ENCODE data around the gene STK11IP. TPM values are rescaled to one million over a fixed set of nuclear protein-coding genes. Genes with fewer than 3 reads are reported as not detected.

The STK11IP gene
- total RNA-seq, 1 experiment from 2014 or later: 39.9 TPM

- TF ChIP-seq NFATC4 (CRISPR knock-in tag; IDR thresholded peaks at IDR 0.05) (no peak), SMAD3 (CRISPR knock-in tag; IDR thresholded peaks at IDR 0.05; ENCODE audit: borderline replicate concordance) (no peak), MAX (CRISPR knock-in tag; IDR thresholded peaks at IDR 0.05) (no peak), IRF2 (CRISPR knock-in tag; IDR thresholded peaks at IDR 0.05; ENCODE audit: borderline replicate concordance, low read depth) (no peak), GTF2I (CRISPR knock-in tag; conservative IDR thresholded peaks at IDR 0.05) (no peak), ZNF416 (CRISPR knock-in tag; IDR thresholded peaks at IDR 0.05) (no peak), OVOL2 (CRISPR knock-in tag; IDR thresholded peaks at IDR 0.05; ENCODE audit: borderline replicate concordance) (no peak), STAT6 (CRISPR knock-in tag; conservative IDR thresholded peaks at IDR 0.05; ENCODE audit: low read depth) (no peak), ZNF671 (CRISPR knock-in tag; IDR thresholded peaks at IDR 0.05) (no peak)
Measured at GRCh38 chr2:219581346-219581745, 16.3 kb upstream of the STK11IP start.

GRCh38 chr2:219591091-219591490 lies 6.6 kb upstream of the STK11IP start:
- Mint-ChIP-seq H3K4me3 (no peak overlapping the region), H3K4me1 (peaks cover 15% of the 10 kb centered on the region), H3K36me3 (no peaks in the 10 kb centered on the region), H3K9me3 (peaks cover 3% of the 10 kb centered on the region; the same call in 1 of the 2 replicates), H3K27ac (no peak overlapping the region), H3K27me3 (ENCODE audit: low read depth) (peaks cover 24% of the 10 kb centered on the region)
- no peak for ATAC-seq
- TF ChIP-seq ZNF423 (CRISPR knock-in tag; IDR thresholded peaks at IDR 0.05) (no peak), ETV6 (CRISPR knock-in tag; IDR thresholded peaks at IDR 0.05) (no peak), FOXP4 (CRISPR knock-in tag; IDR thresholded peaks at IDR 0.05) (no peak), NFYB (CRISPR knock-in tag; conservative IDR thresholded peaks at IDR 0.05; ENCODE audit: low read depth) (no peak), CREB1 (CRISPR knock-in tag; IDR thresholded peaks at IDR 0.05) (no peak)
- ChIA-PET CTCF (interaction anchor here (0.7 to 1.8 kb wide), 2 partner anchors 31 to 284 kb away, joined by 3 to 7 read pairs; no protein-coding TSS in a partner anchor), POLR2A (no interaction called here)
- no peak for DNase-seq (ENCODE audit: low spot score)

More at GRCh38 chr2:219581346-219581745, 16.3 kb upstream of the STK11IP start:
- H3K4me3 Mint-ChIP-seq: no peak overlapping the region
- ATAC-seq: no peak
- H3K27ac Mint-ChIP-seq: no peak overlapping the region
- no peaks in the 10 kb centered on the region for H3K36me3 Mint-ChIP-seq
- ChIA-PET CTCF (interaction anchor here (4.9 kb wide), 1 partner anchor 20 kb away, joined by 44 read pairs; no protein-coding TSS in a partner anchor), POLR2A (no interaction called here)
- peaks cover 26% of the 10 kb centered on the region for H3K27me3 Mint-ChIP-seq (ENCODE audit: low read depth)
- peaks cover 31% of the 10 kb centered on the region for H3K4me1 Mint-ChIP-seq
- DNase-seq (ENCODE audit: low spot score): no peak
- H3K9me3 Mint-ChIP-seq: no peaks in the 10 kb centered on the region

GRCh38 chr2:219592736-219593135 lies 4.9 kb upstream of the STK11IP start:
- H3K4me3 Mint-ChIP-seq: no peak overlapping the region
- no peak overlapping the region for H3K27ac Mint-ChIP-seq
- CTCF ChIA-PET: no interaction called here
- TF ChIP-seq STAT6 (CRISPR knock-in tag; conservative IDR thresholded peaks at IDR 0.05; ENCODE audit: low read depth) (no peak), NR3C1 (CRISPR knock-in tag; conservative IDR thresholded peaks at IDR 0.05; ENCODE audit: low read depth) (no peak), TCF7 (CRISPR knock-in tag; IDR thresholded peaks at IDR 0.05; ENCODE audit: low read depth) (no peak), PRRX2 (CRISPR knock-in tag; IDR thresholded peaks at IDR 0.05) (no peak), TEAD4 (CRISPR knock-in tag; IDR thresholded peaks at IDR 0.05) (no peak), FOXP4 (CRISPR knock-in tag; IDR thresholded peaks at IDR 0.05) (no peak), RORB (CRISPR knock-in tag; IDR thresholded peaks at IDR 0.05) (no peak), MYBL2 (CRISPR knock-in tag; IDR thresholded peaks at IDR 0.05) (no peak), ZNF512 (CRISPR knock-in tag; IDR thresholded peaks at IDR 0.05; ENCODE audit: borderline replicate concordance) (no peak), KAT7 (CRISPR knock-in tag; IDR thresholded peaks at IDR 0.05; ENCODE audit: borderline replicate concordance) (no peak), SOX15 (CRISPR knock-in tag; IDR thresholded peaks at IDR 0.05) (no peak)

More at GRCh38 chr2:219592736-219593135, 4.9 kb upstream of the STK11IP start:
- Mint-ChIP-seq H3K9me3 (peaks cover 3% of the 10 kb centered on the region; the same call in 1 of the 2 replicates), H3K4me1 (peaks cover 26% of the 10 kb centered on the region), H3K36me3 (no peaks in the 10 kb centered on the region), H3K27me3 (ENCODE audit: low read depth) (peaks cover 8% of the 10 kb centered on the region)
- DNase-seq (ENCODE audit: low spot score): no peak
- POLR2A ChIA-PET: no interaction called here
- no peak for ATAC-seq
